Mucosa of descending colon (tissue), 3 donors: ENCODE measurements around the gene RHEBL1. TPM values are rescaled to one million over a fixed set of nuclear protein-coding genes. Genes with fewer than 3 reads are reported as not detected.
A peak's percentile ranks its signal among the peaks of the same experiment; 100 is the strongest.

Experiments
- ATAC-seq: fragments of 200-7000 bp; cut with Tn5 transposase; one replicate; pipeline ENCODE4 v1.9.1; 2020; ENCODE audit warnings: mild to moderate bottlenecking, moderate library complexity
- DNase-seq, 3 donors: peaks; one replicate each; pipeline ENCODE4 v3.0.0-alpha.2; 2020
- H3K36me3 ChIP-seq: fragments of 200-600 bp; one replicate; pipeline ENCODE4 v1.8.0; 2021; ENCODE audit warnings: low read depth, mild to moderate bottlenecking
- H3K4me1 ChIP-seq: fragments of 200-600 bp; one replicate; pipeline ENCODE4 v1.8.0; 2021; ENCODE audit warnings: low read depth, mild to moderate bottlenecking
- H3K4me3 ChIP-seq: fragments of 200-600 bp; one replicate; pipeline ENCODE4 v1.8.0; 2021; ENCODE audit warnings: mild to moderate bottlenecking
- H3K9me3 ChIP-seq: fragments of 200-600 bp; one replicate; pipeline ENCODE4 v1.8.0; 2021; ENCODE audit warnings: mild to moderate bottlenecking
- CTCF ChIP-seq: fragments of 200-600 bp; IDR thresholded peaks from one replicate; pipeline ENCODE4 v1.8.0; 2022; ENCODE audit warnings: antibody characterized with exemption, mild to moderate bottlenecking
- intact Hi-C, 2 donors: fragments of 100-400 bp; cut with DNase I in 1 of 2; cut with micrococcal nuclease in 1 of 2; formaldehyde crosslinking; loops; one replicate each; pipeline versions ENCODE4 v1.11.0 to v1.11.1; 2022; cut with DNase I, micrococcal nuclease
- total RNA-seq, 3 donors: library from RNA; stranded (reverse); fragmentation: NEBNext Ultra II Directional in 2 of 3; extraction: Animal tissue kit (Norgen Biotek cat#: 25700) in 2 of 3; gene quantifications; one replicate each; pipeline versions ENCODE4 v1.2.1 to v1.2.4, GENCODE V29; 2021 to 2023
- donor health status: DM: no; HTN: no; CAD: no; lungs with moderate emphysema.
- donor health status: DM: no; HTN: no; CAD: no.
- donor health status: DM: no; HTN: yes; CAD: no.

RHEBL1 gene
- total RNA-seq, 3 donors from 2014 or later, result 0.23 to 0.58 (median 0.38) TPM

GRCh38 chr12:49055978-49056754 is 13.6 kb downstream of the RHEBL1 start:
- Histone ChIP-seq H3K4me3 (no peak overlapping the region), H3K4me1 (peaks cover 38% of the 10 kb centered on the region), H3K9me3 (no peaks in the 10 kb centered on the region), H3K36me3 (peaks cover 6% of the 10 kb centered on the region)
- intact Hi-C loops, result no loop called here
- DNase-seq (peak in 2 of 3 donors; percentile 54 to 78), ATAC-seq (peak; percentile 50)
- TF ChIP-seq CTCF, result no peak

GRCh38 chr12:49055092-49055491 is 14.7 kb downstream of the RHEBL1 start:
- H3K4me1 ChIP-seq, result peaks cover 38% of the 10 kb centered on the region
- no peak for TF ChIP-seq CTCF
- H3K36me3 ChIP-seq, result peaks cover 9% of the 10 kb centered on the region
- no peak overlapping the region for H3K4me3 ChIP-seq
- no peaks in the 10 kb centered on the region for H3K9me3 ChIP-seq
- intact Hi-C loops, result no loop called here
- ATAC-seq, result no peak
- no peak for DNase-seq

- no peak for TF ChIP-seq CTCF
- peaks cover 38% of the 10 kb centered on the region for H3K4me1 ChIP-seq
- no peaks in the 10 kb centered on the region for H3K9me3 ChIP-seq
- intact Hi-C loops, result no loop called here
- no peak overlapping the region for H3K4me3 ChIP-seq
- peaks cover 10% of the 10 kb centered on the region for H3K36me3 ChIP-seq
- DNase-seq, result peak in 1 of 3 donors; percentile 60
- no peak for ATAC-seq
Observed at GRCh38 chr12:49054524-49054923, 15.3 kb downstream of the RHEBL1 start.

- ATAC-seq, result no peak
- Histone ChIP-seq H3K4me3 (no peak overlapping the region), H3K36me3 (peaks cover 10% of the 10 kb centered on the region), H3K9me3 (no peaks in the 10 kb centered on the region), H3K4me1 (peaks cover 38% of the 10 kb centered on the region)
- TF ChIP-seq CTCF, result no peak
- no peak for DNase-seq
- intact Hi-C loops, result no loop called here
Observed at GRCh38 chr12:49054096-49054495, 15.7 kb downstream of the RHEBL1 start.

GRCh38 chr12:49052451-49053208 is 17.1 kb downstream of the RHEBL1 start:
- Histone ChIP-seq H3K36me3 (peaks cover 17% of the 10 kb centered on the region), H3K4me1 (peaks cover 25% of the 10 kb centered on the region), H3K9me3 (no peaks in the 10 kb centered on the region), H3K4me3 (no peak overlapping the region)
- TF ChIP-seq CTCF, result no peak
- DNase-seq (no peak), ATAC-seq (no peak)
- intact Hi-C loops, result no loop called here
